NCI-H187 treated with DMSO at 0.1 percent for 48 hours (cell line): ENCODE data around the gene CNTNAP5.

Experiments used
- DNase-seq: peaks from one replicate; lab custom pipeline; 2025; lab: John Stamatoyannopoulos, UW

The CNTNAP5 gene

GRCh38 chr2:124898827-124899226 lies 873.7 kb downstream of the CNTNAP5 start:
- DNase-seq, result no peak

DNA sequence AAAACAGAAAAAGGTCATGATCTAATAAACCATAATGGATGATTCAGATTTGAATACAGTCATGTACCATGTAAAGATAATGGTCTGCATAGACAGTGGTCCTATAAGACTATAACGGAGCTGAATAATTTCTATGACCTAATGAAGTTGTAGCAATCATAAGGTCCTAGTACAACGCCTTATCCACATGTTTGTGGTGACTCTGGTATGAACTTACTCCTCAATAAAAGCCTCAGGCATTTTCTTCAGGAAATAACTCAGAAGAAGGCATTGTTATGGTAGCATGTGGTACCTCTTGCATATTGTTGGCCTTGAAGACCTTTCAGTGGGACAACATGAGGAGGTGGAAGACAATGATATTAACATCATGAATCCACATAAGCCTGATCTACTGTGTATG lies 883.3 kb downstream of the CNTNAP5 start:
- DNase-seq, result no peak

DNA sequence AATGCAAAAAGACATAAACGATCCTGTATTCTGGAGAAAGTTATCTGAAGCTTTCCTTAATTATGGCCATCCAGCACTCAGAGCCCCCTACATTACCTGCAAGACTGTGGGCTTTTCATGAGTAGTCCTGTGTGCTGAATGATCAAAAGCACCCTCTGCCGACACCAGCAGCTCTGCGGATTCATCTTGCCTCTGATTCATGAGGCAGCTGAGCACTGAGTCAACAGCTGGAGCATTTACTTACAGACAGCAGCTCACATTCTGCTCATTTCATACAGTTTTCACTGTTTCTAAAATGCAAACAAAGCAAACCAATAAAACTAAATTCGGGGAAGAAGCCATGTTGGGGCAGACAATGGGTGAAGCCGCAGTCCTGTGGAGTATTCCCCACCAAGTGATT lies 886.5 kb downstream of the CNTNAP5 start:
- DNase-seq, result no peak

GRCh38 chr2:124913868-124914267 lies 888.8 kb downstream of the CNTNAP5 start:
- no peak for DNase-seq

GRCh38 chr2:124915567-124915966 lies 890.5 kb downstream of the CNTNAP5 start:
- DNase-seq, result no peak

GRCh38 chr2:124919296-124919695 lies 894.2 kb downstream of the CNTNAP5 start:
- DNase-seq, result no peak

DNA sequence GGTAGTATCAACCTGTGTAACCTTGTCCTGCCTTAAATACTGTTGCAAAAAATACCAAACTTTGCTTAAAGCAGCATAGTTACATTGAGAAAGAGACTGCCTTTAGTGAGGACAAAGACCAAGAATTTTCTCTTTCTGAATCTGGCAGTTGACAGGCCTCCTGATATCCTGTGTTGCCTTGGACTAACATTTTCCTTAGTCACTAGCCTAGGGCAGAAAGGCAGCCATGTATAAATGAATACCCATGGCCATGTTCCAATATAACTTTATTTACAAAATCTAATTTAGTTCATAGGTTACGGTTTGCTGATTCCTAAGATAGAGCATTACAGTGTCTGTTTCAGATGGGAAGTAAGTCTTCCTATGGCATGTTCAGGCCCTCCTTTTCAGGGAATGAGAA lies 895.4 kb downstream of the CNTNAP5 start:
- DNase-seq, result no peak

GRCh38 chr2:124921191-124921590 lies 896.1 kb downstream of the CNTNAP5 start:
- no peak for DNase-seq

- DNase-seq, result no peak
Measured at GRCh38 chr2:124923097-124923496, 898.0 kb downstream of the CNTNAP5 start.

DNA sequence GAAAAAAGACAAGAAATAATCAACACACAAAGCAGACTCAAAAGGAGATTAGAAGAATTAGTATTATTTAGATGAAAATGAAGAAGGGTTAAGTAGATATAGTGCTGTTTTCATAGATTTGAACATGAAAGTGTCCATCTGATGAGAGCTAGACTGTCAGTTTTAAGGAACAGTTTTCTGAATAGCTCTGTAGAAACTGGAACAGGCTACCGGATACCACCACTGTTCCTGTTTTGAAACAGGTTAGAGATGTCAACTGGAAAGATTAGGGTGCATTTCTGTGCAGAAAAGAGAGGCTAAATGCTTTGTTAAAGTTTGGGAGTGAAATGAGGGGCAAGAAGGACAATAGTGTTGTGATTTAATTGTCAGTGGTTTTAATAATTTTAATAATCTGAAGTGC lies 908.8 kb downstream of the CNTNAP5 start:
- DNase-seq, result no peak

DNA sequence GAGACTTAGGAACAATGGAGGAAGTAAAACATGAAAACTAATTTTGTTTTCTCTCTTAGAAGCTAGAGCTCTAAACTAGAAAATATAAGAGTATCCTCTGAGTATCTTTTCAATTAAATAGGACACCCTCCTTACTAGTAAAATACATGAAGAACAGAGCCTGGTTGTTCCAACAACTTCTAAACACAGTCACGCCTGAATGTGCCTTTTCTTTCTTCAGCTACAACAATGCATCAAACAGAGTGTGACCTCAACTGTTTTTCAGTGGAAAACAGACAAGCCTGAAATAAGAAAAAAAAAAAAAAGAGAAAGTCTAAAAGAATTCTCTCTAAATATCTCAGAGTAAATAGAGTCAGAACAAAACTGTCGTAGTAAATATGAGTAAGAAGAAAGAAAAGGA lies 928.8 kb downstream of the CNTNAP5 start:
- DNase-seq, result no peak

DNA sequence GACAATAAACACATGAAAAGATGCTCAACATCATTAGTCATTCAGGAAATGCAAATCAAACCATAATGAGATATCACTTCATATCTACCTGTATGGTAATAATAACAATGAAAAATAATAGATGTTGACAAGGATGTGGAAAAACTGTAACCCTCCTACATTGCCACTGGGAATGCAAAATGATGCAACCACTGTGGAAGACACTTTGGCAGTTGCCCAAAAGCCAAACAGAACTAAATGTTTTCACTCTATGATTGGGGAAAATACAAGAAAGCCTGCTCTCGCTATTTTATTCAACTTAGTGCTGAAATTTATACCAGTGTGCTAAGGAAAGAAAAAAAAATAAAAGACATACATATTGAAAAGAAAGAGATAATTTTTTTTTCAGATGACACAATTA lies 934.5 kb downstream of the CNTNAP5 start:
- DNase-seq, result no peak

GRCh38 chr2:124961132-124961531 lies 936.0 kb downstream of the CNTNAP5 start:
- no peak for DNase-seq
